ENCODE measurements around the gene RNF181. TPM values are rescaled to one million over a fixed set of nuclear protein-coding genes. Genes with fewer than 3 reads are reported as not detected.

Gene RNF181
- total and polyA plus RNA-seq, 2 donors (not counting 3 experiments of a cell fraction or from before 2014, with no cell fraction given): 142 to 629 TPM

DNA sequence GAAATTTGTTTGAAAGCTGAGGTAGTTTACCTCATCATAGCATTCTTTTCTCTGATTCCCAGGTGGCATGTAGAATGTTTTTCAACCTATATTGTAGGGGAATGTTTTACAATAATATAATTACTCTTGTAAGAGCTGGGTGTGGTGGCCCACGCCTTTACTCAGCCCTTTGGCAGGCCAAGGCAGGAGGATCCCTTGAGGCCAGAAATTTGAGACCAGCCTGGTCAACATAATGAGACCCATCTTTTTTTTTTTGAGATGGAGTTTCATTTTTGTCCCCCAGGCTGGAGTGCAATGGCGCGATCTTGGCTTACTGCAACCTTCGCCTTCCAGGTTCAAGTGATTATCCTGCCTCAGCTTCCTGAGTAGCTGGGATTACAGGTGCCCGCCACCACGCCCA lies 24.1 kb downstream of the RNF181 start:
- FAIRE-seq (no peak), DNase-seq (ENCODE audit: low read depth, low spot score) (no peak)
- H3K9me1 ChIP-seq (replicated peaks; ENCODE audit: control insufficient read depth, extremely low read depth, insufficient read depth, low read length): no peaks in the 10 kb centered on the region
- POLR2A ChIA-PET: no interaction called here
- H2AFZ ChIP-seq (ENCODE audit: low read depth, low read length): no peak overlapping the region
- no peak overlapping the region for H3K9ac ChIP-seq (replicated peaks; ENCODE audit: extremely low read depth, insufficient read depth, low read length)
- H3K27ac ChIP-seq (ENCODE audit: insufficient read depth, low read depth, low read length): no peak overlapping the region
- CTCF ChIA-PET: interaction anchor here (0.5 to 8.8 kb wide), 2 partner anchors 16 to 88 kb away, joined by 4 to 74 read pairs; no protein-coding TSS in a partner anchor
- no peaks in the 10 kb centered on the region for H3K27me3 ChIP-seq (ENCODE audit: control insufficient read depth in 2 of 2, insufficient read depth in 2 of 2, low read length in 2 of 2)
- peaks cover 19 to 24% of the 10 kb centered on the region in 2 experiments for H3K36me3 ChIP-seq (ENCODE audit: control insufficient read depth in 2 of 2, extremely low read depth in 1 of 2, insufficient read depth in 2 of 2, low read length in 2 of 2)
- H3K4me2 ChIP-seq (ENCODE audit: insufficient read depth, low read length): no peak overlapping the region
- H4K20me1 ChIP-seq (replicated peaks; ENCODE audit: control insufficient read depth, extremely low read depth, insufficient read depth, low read length): no peaks in the 10 kb centered on the region
- peaks cover 55% of the 10 kb centered on the region for H3K79me2 ChIP-seq (ENCODE audit: control insufficient read depth, insufficient read depth, low read length)
- no peaks in the 10 kb centered on the region for H3K9me3 ChIP-seq (replicated peaks; ENCODE audit: control insufficient read depth, insufficient read depth, low read length)
- intact Hi-C loops (cut with micrococcal nuclease): loop anchor here (5.0 kb wide), 1 partner anchor 197 kb away; no protein-coding TSS in a partner anchor
- dilution Hi-C loops (cut with MboI; ENCODE audit: extremely low pct_ligation_motif_present, low sequenced_read_pairs): no loop called here
- BruUV-seq (replicated peaks): no TSS peak
- TF ChIP-seq EZH2 (IDR thresholded peaks at IDR 0.05; ENCODE audit: borderline replicate concordance, low read depth, low read length, severe bottlenecking) (no peak), FOS (IDR thresholded peaks at IDR 0.05; ENCODE audit: borderline replicate concordance, insufficient read depth, low read length) (no peak), POLR2AphosphoS5 (IDR thresholded peaks at IDR 0.05; ENCODE audit: insufficient read depth, low read depth, low read length) (no peak), GATA2 (IDR thresholded peaks at IDR 0.05; ENCODE audit: insufficient read depth, insufficient read length, low read depth, low read length) (no peak), POLR2A (IDR thresholded peaks at IDR 0.05; ENCODE audit: low read depth, low read length) (no peak), JUN (IDR thresholded peaks at IDR 0.05; ENCODE audit: borderline replicate concordance, insufficient read depth, insufficient read length, low read depth) (no peak), MYC (IDR thresholded peaks at IDR 0.05; ENCODE audit: low read depth, low read length) (no peak)
- TF ChIP-seq, protein P1, sequence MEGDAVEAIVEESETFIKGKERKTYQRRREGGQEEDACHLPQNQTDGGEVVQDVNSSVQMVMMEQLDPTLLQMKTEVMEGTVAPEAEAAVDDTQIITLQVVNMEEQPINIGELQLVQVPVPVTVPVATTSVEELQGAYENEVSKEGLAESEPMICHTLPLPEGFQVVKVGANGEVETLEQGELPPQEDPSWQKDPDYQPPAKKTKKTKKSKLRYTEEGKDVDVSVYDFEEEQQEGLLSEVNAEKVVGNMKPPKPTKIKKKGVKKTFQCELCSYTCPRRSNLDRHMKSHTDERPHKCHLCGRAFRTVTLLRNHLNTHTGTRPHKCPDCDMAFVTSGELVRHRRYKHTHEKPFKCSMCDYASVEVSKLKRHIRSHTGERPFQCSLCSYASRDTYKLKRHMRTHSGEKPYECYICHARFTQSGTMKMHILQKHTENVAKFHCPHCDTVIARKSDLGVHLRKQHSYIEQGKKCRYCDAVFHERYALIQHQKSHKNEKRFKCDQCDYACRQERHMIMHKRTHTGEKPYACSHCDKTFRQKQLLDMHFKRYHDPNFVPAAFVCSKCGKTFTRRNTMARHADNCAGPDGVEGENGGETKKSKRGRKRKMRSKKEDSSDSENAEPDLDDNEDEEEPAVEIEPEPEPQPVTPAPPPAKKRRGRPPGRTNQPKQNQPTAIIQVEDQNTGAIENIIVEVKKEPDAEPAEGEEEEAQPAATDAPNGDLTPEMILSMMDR (IDR thresholded peaks at IDR 0.05; ENCODE audit: extremely low read depth in 1 of 2, insufficient read depth in 1 of 2, low read depth in 1 of 2, low read length in 2 of 2): no peak
- TF ChIP-seq, protein P2, sequence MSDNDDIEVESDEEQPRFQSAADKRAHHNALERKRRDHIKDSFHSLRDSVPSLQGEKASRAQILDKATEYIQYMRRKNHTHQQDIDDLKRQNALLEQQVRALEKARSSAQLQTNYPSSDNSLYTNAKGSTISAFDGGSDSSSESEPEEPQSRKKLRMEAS (IDR thresholded peaks at IDR 0.05; ENCODE audit: insufficient read depth, insufficient read length): no peak
- H3K4me1 ChIP-seq (ENCODE audit: control insufficient read depth, extremely low read depth, insufficient read depth, low read length): peaks cover 9% of the 10 kb centered on the region
- no peak overlapping the region for H3K4me3 ChIP-seq (replicated peaks in 1 of 3; ENCODE audit: insufficient read depth in 1 of 3, low read depth in 1 of 3, low read length in 3 of 3)

Data from endothelial cell of umbilical vein (primary cell).